ENCODE results near the gene CD7. TPM values are rescaled to one million over a fixed set of nuclear protein-coding genes. Genes with fewer than 3 reads are reported as not detected.

CD7 gene
- total RNA-seq, 1 donor from 2014 or later, result 5.2 TPM

DNA sequence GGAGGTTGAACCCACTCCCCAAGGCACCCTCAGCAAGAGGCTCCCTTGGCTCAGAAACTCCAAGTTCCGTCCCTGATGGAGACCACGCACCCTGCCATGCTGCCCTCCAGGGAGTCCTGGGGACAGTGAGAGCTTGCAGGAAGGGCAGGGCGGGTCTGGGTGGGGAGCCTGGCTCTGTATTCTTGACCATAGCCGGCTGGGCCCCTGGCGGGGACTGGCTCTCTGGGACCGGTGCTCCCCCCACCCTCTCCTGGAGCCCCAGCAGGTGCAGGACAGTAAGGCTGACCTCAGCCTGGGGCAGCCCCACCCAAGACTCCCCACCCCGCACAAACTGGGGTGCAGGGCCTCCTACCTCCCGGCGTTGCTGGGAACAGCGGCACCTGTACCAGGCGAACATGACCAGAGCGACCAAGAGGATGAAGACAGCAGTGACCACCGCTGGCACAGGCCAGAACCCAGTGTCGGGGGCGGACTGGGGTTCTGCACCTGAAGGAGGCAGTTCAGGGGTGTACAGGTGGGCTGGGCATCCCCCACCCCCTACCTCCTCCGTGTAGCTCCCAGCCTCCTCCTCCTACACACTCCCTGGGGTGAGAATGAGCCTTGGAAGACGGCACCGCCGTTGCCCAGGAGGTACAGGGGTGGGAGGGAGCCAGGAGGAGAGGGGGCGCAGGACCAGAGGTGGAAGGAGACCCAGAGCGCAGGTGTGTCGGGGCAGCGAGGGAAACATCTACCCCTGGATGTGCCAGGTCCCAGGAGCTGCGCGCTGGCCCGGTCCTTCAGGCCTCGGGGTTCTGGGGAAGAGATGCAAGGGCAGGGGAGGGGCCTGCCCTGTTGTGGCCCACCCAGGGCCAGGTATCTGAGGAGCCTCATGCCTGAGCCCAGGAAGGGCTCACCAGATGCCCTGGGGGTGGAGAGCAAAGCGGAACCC is 5.4 kb upstream of the CD7 start:
- no peaks in the 10 kb centered on the region for H3K27me3 ChIP-seq
- DNase-seq (ENCODE audit: extremely low spot score in 2 of 2), result no peak
- no peaks in the 10 kb centered on the region for H3K36me3 ChIP-seq
- TF ChIP-seq, protein P1, sequence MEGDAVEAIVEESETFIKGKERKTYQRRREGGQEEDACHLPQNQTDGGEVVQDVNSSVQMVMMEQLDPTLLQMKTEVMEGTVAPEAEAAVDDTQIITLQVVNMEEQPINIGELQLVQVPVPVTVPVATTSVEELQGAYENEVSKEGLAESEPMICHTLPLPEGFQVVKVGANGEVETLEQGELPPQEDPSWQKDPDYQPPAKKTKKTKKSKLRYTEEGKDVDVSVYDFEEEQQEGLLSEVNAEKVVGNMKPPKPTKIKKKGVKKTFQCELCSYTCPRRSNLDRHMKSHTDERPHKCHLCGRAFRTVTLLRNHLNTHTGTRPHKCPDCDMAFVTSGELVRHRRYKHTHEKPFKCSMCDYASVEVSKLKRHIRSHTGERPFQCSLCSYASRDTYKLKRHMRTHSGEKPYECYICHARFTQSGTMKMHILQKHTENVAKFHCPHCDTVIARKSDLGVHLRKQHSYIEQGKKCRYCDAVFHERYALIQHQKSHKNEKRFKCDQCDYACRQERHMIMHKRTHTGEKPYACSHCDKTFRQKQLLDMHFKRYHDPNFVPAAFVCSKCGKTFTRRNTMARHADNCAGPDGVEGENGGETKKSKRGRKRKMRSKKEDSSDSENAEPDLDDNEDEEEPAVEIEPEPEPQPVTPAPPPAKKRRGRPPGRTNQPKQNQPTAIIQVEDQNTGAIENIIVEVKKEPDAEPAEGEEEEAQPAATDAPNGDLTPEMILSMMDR (IDR thresholded peaks at IDR 0.05), result no peak
- TF ChIP-seq POLR2AphosphoS5 (IDR thresholded peaks at IDR 0.05; ENCODE audit: insufficient read depth in 1 of 2, low read depth in 1 of 2), result no peak
- TF ChIP-seq POLR2A (IDR thresholded peaks at IDR 0.05), result no peak
- intact Hi-C loops (cut with DNase I), result loop anchor here (10.0 kb wide), 2 partner anchors 118 to 278 kb away; no protein-coding TSS in a partner anchor
- peaks cover 6% of the 10 kb centered on the region for H3K4me1 ChIP-seq
- H3K4me3 ChIP-seq, result no peak overlapping the region
- H3K27ac ChIP-seq, result no peak overlapping the region
- no peaks in the 10 kb centered on the region for H3K9me3 ChIP-seq

DNA sequence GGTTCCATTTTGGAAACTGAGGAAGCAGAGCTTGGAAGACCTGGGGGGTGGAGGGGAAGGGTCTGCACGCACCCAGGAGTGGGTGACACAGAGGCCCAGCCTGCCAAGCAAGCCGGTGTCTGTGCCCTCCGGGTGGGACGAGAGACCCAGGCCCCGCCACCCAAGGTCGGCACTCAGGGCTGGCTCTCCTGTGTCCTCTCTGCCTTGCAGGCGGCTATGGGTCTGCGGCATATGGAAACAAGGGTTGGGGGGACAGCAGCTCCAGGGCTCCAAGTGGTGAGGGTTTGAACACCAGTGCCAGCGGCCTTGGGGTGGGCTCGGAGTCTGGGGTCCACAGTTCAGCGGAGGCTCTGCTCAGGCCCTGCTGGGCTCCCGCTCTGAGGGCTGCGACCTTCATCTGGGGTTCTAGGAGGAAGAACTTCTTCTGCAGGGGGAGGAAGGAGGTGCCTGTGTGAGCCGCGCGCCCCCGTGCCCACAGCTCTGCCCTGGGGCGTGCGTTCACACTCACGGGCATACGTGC is 4.6 kb upstream of the CD7 start:
- Histone ChIP-seq H3K27me3 (no peaks in the 10 kb centered on the region), H3K4me1 (peaks cover 6% of the 10 kb centered on the region), H3K27ac (no peak overlapping the region), H3K9me3 (no peaks in the 10 kb centered on the region), H3K36me3 (no peaks in the 10 kb centered on the region), H3K4me3 (no peak overlapping the region)
- no peak for TF ChIP-seq POLR2A (IDR thresholded peaks at IDR 0.05)
- TF ChIP-seq, protein P1 (IDR thresholded peaks at IDR 0.05), result no peak
- TF ChIP-seq POLR2AphosphoS5 (IDR thresholded peaks at IDR 0.05; ENCODE audit: insufficient read depth in 1 of 2, low read depth in 1 of 2), result no peak
- DNase-seq (ENCODE audit: extremely low spot score in 2 of 2), result no peak
- intact Hi-C loops (cut with DNase I), result loop anchor here (2.0 to 10.0 kb wide), 3 partner anchors 77 to 277 kb away; no protein-coding TSS in a partner anchor

DNA sequence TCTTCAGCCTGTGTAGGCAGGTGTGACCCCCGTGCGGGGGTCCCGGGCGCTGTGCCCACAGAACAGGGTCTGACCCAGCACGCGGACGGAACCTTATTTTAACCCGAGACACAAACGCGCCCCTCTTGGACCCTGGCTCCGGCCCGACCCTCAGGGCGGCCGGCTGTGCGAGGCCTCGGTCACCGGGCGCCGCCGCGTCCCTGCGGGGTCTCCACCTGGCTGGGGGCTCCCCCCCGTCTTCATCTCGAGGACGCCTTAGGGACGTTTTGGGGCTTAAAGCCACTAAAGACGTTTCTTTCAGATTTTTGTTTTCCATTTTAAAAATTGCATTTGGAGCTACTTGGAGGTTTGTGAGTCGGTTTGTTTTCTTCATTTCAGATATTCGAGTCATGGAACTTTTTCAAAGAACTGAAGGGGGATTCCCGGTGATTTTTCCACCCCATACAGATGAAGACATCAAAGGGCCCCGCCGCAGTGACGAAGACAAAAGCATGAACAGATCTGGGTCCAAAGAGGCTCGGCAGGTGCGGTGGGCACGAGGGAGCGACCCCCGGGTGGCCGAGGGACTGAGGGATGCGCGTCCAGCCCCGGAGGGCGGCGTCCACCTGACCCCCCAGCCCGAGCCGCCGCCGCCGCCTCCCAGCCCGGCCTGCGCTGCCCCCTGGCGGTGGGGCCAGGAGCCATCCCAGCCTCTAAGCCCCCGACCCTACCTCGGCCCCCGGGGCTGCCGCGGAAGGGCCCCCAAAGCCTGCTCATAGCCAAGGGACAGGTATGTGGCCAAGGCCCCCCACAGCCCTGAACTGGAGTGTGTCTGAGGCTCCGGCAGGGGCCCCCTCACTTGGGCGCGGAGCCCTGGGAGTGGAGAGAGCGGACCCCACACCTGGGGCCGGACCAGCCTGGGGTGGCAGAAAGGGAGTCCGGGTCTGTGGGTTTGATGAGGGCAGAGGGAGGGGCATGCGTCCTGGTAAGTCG is 3.8 kb upstream of the CD7 start:
- Histone ChIP-seq H3K27me3 (no peaks in the 10 kb centered on the region), H3K4me3 (no peak overlapping the region), H3K9me3 (no peaks in the 10 kb centered on the region), H3K27ac (no peak overlapping the region), H3K36me3 (no peaks in the 10 kb centered on the region), H3K4me1 (peaks cover 6% of the 10 kb centered on the region)
- no peak for DNase-seq (ENCODE audit: extremely low spot score in 2 of 2)
- intact Hi-C loops (cut with DNase I), result loop anchor here (2.0 to 10.0 kb wide), 3 partner anchors 76 to 276 kb away; no protein-coding TSS in a partner anchor
- TF ChIP-seq POLR2A (IDR thresholded peaks at IDR 0.05), result no peak
- no peak for TF ChIP-seq POLR2AphosphoS5 (IDR thresholded peaks at IDR 0.05; ENCODE audit: insufficient read depth in 1 of 2, low read depth in 1 of 2)
- TF ChIP-seq, protein P1 (IDR thresholded peaks at IDR 0.05), result peak; percentile 89 to 98 (median 90)

DNA sequence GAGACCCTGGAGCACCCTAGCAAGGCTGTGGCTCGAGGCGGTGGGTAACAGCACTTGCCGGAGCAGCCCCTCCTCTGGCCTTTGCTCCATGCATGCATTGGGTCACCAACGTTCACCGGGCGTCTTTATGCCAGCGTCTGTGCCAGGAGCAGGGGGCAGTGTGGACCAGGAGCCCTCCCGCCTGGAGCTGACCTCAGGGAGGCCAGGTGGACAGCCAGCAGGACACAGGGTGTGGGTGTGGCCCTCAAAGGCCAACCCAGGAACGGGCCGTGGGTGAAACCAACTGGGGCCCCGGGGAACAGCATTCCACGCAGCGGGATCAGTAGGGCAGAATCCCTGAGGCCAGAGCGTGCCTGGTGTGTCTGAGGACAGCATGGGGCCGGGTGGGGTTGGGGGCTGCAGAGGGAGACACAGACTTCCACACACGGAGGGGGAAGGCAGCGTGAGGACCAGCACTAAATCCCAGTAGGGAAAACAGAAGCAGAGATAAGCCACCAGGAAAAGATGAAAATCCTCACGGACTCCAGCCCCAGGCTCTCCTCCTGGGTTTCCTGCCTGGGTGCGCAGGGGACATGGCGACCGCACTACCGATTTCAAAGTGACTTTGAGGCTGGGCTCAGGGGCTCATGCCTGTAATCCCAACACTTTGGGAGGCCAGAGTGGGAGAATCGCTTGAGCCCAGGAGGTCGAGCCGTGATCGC is 2.9 kb upstream of the CD7 start:
- DNase-seq (ENCODE audit: extremely low spot score in 2 of 2), result no peak
- Histone ChIP-seq H3K4me3 (no peak overlapping the region), H3K9me3 (no peaks in the 10 kb centered on the region), H3K27me3 (no peaks in the 10 kb centered on the region), H3K4me1 (peaks cover 15% of the 10 kb centered on the region), H3K27ac (no peak overlapping the region), H3K36me3 (no peaks in the 10 kb centered on the region)
- TF ChIP-seq, protein P1 (IDR thresholded peaks at IDR 0.05), result no peak
- TF ChIP-seq POLR2AphosphoS5 (IDR thresholded peaks at IDR 0.05; ENCODE audit: insufficient read depth in 1 of 2, low read depth in 1 of 2) (no peak), POLR2A (IDR thresholded peaks at IDR 0.05) (no peak)
- intact Hi-C loops (cut with DNase I), result loop anchor here (2.0 to 10.0 kb wide), 3 partner anchors 75 to 275 kb away; no protein-coding TSS in a partner anchor

Data from vagina (tissue), 2 donors.